Ishikawa (cell line): ENCODE results near the gene CATSPER3.

ENCODE experiments used
- CEBPB ChIP-seq: IDR thresholded peaks from 2 replicates; pipeline ENCODE4 v1.6.1; 2012
- EP300 ChIP-seq: IDR thresholded peaks from 2 replicates; pipeline ENCODE4 v1.6.1; 2012; ENCODE audit warnings: borderline replicate concordance
- FOXM1 ChIP-seq: IDR thresholded peaks from 2 replicates; pipeline ENCODE4 v1.6.1; 2012; ENCODE audit warnings: low read depth, borderline replicate concordance
- MAX ChIP-seq: IDR thresholded peaks from 2 replicates; pipeline ENCODE4 v1.6.1; 2012
- TAF1 ChIP-seq: IDR thresholded peaks from 2 replicates; pipeline ENCODE4 v1.6.1; 2012; ENCODE audit warnings: low read depth, mild to moderate bottlenecking
- ZBTB7A ChIP-seq: IDR thresholded peaks from 2 replicates; pipeline ENCODE4 v1.6.1; 2012; ENCODE audit warnings: low read depth

- 0 out of 2 replicates have a peak, but pooled peaks have one; percentile 13 for TF ChIP-seq TAF1
- TF ChIP-seq CEBPB: no peak
- TF ChIP-seq EP300: no peak
- TF ChIP-seq MAX: peak; percentile 61
- no peak for TF ChIP-seq ZBTB7A
- no peak for TF ChIP-seq FOXM1
Observed at GRCh38 chr5:135034236-135034962, 66.7 kb downstream of the CATSPER3 start.
